DMS 273 (cell line): Measurements from ENCODE around the gene RXYLT1.

Source experiments
- DNase-seq: peaks from one replicate; lab custom pipeline; 2025; ENCODE audit not compliant: unreplicated experiment; lab: John Stamatoyannopoulos, UW

The RXYLT1 gene

DNA sequence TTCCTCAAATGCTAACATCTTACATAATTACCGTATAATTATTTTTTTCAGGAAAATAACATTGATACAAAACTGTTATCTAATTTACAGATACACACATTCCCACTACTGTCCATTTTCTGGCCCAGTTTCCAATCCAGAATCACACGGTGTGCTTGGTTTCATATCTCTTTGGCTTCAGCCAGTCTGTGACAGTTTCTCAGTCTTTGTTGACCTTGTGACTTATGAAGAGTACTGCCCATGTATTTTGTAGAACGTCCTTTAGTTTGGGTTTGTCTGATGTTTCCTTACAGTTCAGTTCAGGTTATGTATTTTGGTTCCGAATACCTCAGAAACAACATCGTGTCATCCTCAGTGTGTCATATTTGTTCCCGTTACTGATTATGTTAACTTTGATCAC, 16.2 kb downstream of the RXYLT1 start:
- no peak for DNase-seq

DNA sequence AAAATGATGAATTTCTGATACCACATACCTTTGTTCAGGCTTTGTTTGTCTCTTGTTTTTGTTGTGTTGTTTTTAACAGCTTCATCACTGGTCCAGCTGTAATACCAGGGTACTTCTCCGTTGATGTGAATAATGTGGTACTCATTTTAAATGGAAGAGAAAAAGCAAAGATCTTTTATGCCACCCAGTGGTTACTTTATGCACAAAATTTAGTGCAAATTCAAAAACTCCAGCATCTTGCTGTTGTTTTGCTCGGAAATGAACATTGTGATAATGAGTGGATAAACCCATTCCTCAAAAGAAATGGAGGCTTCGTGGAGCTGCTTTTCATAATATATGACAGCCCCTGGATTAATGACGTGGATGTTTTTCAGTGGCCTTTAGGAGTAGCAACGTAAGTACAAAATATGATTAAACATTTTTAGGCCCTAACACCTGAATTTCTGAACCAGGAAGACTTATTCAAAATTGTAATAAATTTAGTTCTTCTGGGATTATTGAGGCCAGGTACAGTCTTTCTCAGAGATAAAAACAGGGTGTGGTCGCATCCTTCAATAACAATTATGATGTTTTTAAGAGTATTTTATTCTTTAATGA, 22.4 kb downstream of the RXYLT1 start:
- DNase-seq: peak; percentile 34

DNA sequence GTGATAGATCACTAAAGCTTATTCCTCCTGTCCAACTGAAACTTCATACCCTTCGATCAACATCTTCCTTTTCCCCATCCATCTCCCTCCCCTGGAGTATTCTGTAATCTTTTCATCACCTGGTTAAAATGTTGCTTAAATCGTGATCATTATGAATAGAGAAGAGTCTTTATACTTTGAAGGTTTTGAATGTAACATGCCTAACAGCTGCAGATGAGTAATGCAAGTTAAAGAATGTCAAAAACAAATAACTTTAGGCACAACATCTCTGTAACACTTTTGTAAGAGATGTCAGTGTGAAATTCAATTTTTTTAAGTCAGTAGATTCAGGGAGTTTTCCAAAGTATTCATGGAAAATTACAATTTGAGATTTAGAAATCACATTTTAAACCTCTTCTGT, 25.0 kb downstream of the RXYLT1 start:
- DNase-seq: no peak

DNA sequence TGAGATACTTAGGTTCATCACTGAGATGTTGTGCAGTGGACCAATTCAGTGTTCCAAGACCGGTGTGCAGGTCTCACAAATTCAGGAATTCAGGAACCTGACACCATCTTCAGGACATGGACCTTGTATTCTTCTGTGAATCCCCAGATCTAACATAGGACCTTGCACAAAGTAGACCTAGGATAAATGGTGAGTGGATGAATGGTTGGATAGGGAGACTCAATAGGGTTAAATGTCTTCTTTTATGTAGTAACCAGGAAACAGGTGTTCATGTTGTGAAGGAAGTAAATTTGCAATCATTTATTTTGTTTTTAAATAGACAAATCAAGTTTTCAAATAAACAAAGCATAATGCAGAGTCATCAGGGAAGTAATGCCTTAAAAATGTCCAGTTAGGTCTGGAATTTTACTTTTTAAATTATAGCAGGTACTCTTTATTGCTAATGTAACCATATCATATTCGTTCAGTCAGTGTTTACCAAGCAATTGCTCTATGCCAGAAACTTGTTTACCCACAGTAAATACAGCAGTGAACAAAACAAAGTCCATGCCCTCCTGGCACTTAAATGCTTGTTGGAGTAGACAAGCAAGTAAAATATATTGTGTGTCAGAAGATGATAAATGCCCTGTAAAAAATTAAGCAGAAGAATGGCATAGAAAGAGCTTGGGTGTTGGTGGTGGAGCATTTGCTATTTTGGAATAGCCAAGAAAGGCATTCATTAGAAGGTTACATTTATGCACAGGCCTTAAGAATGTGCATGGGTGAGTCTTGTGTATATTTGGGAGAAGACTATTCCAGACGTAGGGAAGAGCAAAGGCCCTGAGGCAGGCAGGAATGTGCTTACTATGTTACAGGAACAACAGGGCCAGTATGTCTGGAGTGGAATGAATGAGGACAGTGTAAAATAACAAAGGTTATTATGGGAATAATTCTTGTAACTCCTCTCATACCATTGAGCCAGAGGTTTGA, 26.3 kb downstream of the RXYLT1 start:
- no peak for DNase-seq

DNA sequence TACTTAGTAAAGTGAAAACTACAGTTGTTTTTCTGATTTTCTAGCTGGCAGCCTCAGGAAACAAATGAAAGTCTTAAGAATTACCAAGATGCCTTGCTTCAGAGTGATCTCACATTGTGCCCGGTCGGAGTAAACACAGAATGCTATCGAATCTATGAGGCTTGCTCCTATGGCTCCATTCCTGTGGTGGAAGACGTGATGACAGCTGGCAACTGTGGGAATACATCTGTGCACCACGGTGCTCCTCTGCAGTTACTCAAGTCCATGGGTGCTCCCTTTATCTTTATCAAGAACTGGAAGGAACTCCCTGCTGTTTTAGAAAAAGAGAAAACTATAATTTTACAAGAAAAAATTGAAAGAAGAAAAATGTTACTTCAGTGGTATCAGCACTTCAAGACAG, 28.9 kb downstream of the RXYLT1 start:
- DNase-seq: no peak

DNA sequence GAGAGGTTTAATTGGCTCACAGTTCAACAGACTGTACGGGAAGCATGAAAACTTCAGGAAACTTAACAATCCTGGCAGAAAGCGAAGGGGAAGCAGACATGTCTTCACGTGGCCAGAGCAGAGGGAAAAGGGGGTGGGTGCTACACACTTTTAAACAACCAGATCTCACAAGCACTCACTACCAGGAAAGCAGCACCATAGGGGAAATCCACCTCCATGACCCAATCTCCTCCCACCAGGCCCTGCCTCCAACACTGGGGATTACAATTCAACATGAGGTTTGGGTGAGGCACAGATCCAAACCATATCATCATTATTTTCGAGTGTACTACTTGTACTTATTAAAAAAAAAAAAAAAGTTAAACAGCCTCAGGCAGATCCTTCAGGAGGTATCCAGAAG, 29.9 kb downstream of the RXYLT1 start:
- DNase-seq: no peak

DNA sequence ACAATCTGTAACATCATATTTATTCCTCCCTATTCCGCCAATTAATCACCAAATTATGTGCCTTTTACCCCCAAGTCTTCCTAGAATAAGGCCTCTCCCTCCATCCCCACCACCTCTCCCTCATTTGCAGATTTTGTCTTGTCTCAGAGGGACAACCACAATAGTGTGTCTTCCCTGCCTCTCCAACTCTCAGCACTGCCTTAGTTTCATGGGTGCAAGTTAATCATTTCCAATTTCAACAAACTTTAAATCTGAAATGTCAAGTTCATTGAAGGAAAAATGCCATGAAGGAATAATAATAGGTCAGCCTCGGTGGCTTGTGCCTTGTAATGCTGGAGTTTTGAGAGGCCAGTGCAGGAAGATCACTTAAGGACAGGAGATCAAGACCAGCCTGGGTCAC, 31.6 kb downstream of the RXYLT1 start:
- no peak for DNase-seq

DNA sequence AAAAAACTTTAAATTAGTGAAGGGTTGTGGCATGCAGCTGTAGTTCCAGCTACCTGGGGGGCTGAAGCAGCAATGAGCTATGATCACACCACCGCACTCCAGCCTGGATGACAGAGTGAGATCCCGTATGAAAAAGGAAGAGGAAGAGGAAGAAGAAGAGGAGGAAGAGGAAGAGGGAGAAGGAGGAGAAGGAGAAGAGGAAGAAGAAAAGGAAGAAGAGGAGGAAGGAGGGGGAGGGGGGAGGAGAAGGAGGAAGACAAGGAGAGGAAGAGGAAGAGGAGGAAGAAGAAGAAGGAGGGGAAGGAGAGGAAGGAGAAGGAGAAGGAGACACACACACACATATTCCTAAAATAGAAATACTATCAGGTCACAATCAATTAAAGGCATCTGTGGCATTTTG, 32.0 kb downstream of the RXYLT1 start:
- DNase-seq: no peak

DNA sequence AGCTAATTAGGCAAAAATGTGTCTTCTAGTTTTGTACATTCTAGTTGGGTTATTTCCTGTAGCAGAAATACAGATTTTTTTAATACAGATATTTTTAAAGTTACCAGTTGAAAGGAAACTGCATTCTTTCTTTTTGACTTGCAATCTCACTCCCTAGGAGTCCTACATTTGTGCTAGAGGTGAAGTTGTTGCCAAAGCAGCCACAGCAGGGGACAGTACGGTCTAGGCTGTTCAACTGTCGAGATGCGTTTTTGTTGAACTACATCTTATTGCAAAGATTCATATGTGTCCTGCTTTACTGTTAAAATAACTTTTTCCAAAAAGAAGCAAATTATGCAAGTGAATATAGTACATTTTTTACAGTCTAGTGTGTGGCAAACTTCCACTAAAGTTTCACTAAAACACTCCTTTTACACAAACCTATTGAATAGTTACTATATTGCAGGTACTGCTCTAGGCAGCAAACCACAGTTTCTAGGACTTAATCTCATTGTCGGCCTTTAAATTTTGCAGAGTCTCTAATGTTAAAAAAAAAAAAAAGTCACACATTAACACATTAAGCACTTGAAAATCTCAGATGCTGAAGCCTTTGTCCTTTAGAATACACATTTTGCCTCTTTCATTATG, 34.5 kb downstream of the RXYLT1 start:
- DNase-seq: no peak

DNA sequence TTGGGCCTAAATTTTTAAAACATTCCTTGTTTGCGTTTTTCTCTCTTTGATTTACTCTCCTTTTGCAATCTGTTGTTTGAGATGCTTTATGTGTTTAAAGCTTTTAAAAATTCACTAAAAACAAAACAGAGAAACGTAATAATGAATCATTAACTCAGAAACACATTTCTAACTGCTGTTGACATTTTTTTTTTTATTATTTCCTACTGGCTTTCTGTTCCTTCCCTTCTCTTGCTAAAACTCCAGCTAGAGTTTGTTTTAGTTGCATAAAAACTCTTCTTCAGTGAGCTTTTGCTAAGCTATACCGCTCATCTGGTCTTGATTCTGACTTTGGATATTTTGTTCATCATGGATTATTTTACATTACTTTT, 35.8 kb downstream of the RXYLT1 start:
- DNase-seq: no peak

DNA sequence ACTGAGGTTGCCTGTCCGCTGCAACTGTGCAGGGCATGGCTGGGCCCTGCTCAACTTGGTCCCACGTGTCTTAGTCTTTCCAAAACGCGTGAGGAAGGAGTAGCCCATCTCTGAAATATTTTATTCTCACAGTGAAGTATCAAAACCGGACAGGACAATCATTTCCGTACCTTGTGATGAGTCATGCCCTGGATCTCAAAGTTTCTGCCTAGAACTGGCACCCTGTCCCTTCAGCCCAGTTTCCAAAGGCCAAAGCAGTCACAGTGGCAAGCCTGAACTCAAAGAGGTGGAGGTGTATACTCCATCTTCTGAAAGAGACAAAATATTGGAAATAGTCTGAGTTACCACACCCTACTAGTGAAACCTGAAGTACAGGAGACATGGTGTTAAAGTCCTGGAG, 36.3 kb downstream of the RXYLT1 start:
- no peak for DNase-seq

DNA sequence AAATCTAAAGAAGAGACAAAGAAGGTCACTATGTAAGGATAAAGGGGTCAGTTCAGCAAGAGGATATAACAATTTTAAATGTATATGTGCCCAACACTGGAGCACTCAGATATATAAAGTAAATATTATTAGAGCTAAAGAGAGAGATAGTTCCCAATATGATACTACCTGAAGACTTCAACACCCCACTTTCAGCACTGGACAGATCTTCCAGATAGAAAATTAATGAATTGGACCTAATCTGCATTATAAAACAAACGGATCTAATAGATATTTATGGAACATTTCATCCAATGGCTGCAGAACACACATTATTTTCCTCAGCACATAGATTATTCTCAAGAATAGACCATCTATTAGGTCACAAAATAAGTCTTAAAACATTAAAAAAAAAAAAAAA, 40.7 kb downstream of the RXYLT1 start:
- no peak for DNase-seq

DNA sequence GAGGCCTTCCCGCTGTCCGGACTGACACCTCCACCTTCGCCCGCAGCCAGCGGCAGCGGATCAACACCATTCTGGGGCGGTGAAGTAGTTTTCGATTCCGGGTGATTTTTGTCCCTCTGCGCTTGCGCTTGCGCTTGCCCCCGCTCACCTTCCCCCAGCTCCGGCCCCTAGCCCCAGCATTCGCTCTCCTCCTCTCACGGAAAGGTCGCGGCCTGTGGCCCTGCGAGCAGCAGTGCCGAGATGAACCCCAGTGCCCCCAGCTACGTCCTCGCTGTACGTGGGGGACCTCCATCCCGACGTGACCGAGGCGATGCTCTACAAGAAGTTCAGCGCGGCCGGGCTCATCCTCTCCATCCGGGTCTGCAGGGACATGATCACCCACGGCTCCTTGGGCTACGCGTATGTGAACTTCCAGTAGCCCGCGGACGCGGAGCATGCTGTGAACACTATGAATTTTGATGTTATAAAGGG, 42.1 kb downstream of the RXYLT1 start:
- DNase-seq: no peak

DNA sequence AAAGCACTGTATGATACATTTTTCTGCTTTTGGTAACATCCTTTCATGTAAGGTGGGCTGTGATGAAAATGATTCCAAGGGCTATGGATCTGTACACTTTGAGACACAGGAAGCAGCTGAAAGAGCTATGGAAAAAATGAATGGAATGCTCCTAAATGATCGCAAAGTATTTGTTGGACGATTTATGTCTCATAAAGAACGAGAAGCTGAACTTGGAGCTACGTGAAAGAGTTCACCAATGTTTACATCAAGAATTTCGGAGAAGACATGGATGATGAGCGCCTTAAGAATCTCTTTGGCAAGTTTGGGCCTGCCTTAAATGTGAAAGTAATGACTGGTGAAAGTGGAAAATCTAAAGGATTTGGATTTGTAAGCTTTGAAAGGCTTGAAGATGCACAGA, 42.6 kb downstream of the RXYLT1 start:
- no peak for DNase-seq

DNA sequence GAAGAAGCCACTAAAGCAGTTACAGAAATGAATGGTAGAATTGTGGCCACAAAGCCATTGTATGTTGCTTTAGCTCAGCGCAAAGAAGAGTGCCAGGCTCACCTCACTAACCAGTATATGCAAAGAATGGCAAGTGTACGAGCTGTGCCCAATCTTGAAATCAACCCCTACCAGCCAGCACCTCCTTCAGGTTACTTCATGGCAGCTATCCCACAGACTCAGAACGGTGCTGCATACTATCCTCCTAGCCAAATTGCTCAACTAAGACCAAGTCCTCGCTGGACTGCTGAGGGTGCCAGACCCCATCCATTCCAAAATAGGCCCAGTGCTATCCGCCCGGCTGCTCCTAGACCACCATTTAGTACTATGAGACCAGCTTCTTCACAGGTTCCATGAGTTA, 43.3 kb downstream of the RXYLT1 start:
- DNase-seq: no peak

DNA sequence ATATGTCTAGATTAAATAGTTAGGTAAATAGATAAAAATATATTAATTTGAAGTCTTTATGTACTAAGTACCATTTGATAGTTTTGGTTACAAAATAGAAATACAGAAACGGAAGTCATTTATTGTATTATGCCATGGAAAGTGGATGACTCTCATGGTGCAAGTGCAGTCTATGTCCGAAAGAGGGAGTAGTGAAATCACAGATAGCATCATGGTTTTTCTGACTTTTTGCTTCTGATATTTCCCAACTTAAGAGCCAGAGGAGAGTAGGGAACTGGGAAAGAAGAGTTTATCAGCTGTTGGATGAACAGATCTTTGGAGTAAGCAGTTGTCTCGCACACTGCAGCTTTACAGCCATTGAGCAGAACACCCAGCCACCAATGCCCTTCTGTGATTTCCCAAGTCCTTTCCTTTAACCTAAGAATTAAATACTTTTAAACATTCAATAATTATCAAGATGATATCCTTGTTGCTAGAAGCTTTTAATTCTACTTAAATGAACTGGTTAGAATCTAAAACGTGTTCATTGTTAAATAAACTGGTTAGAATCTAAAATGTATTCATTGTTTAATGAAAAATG, 46.4 kb downstream of the RXYLT1 start:
- peak; percentile 60 for DNase-seq

DNA sequence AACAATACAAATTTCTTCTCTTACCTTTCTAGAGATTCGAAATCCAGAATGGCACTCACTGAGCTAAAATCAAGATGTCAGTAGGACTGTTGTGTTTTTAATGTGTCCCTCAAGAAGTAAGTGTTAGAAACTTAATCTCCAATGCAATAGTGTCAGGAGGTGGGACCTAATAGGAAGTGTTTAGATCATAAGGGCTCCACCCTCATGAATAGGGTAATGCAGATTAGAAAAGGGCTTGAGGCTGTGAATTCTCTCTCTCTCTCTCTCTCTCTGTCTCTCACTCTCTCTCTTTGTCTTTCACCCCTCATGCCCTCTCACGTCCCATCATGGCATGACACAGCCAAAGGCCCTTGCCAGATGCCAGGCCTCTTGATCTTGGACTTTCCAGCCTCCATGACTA, 49.2 kb downstream of the RXYLT1 start:
- DNase-seq: no peak

DNA sequence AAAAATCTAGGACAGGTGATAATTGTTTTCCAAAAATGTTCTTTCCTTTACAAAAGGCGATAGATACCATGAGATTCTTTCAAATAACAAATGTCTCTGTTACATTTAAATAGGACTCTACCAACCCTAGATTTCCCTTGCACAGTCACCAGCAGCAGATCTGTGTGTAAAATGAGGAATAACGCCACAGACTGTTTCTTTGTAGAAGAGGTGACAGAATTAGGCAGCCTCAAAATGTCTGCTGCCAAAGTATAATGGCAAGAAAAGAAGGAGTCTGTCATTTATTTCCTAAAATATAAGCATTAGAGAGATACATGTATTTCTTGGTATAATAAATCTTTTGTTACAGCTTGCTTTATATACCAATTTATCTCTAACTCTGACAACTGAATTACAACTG, 56.3 kb downstream of the RXYLT1 start:
- DNase-seq: no peak

DNA sequence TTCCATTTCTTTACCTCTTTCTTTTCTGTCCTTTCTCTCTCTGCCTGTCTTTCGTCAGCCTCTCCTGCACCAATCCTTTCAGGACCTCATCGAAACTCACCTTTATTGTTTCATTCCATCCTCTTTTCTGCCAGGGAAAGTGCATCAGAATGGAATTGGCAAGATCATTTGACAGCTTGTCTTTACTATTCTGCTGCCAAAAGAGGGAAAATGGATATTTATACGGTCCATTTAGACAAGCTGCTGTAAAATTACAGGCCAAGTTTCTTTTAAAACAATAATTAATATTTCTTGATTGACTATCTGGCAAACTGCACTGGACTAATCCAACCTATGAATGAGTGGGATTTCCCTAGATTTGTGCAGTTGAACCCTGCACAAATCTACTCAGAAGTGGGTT, 57.2 kb downstream of the RXYLT1 start:
- no peak for DNase-seq

DNA sequence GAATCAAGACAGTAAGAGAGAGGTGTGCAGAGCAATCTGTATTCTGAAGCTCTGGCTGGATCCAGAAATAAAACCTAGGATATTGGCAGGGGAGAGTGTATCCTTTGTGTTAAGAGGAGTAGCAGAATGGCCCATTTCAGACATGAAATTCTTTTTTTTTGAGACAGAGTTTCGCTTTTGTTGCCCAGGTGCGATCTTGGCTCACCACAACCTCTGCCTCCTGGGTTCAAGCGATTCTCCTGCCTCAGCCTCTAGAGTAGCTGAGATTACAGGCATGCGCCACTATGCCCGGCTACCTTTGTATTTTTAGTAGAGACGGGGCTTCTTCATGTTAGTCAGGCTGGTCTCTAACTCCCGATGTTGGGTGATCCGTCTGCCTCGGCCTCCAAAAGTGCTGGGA, 58.7 kb downstream of the RXYLT1 start:
- no peak for DNase-seq

DNA sequence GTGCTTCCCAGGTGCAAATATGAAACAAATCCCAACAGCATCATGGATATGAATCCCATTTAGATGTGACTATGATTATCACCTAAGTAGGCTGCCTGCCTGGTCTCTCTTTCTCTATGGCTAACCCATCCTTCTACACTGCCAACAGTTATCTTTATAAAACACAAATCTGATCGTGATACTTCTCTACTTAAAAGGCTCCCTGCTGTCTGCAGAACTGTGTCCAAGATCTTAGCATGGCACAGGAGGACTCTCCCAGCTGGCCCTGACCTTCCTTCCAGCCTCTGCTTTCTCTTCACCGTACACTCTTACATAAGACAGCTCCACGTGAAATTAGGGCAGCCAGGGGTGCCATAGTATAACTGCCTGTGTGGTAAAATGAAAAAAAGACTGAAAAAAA, 61.3 kb downstream of the RXYLT1 start:
- DNase-seq: no peak

DNA sequence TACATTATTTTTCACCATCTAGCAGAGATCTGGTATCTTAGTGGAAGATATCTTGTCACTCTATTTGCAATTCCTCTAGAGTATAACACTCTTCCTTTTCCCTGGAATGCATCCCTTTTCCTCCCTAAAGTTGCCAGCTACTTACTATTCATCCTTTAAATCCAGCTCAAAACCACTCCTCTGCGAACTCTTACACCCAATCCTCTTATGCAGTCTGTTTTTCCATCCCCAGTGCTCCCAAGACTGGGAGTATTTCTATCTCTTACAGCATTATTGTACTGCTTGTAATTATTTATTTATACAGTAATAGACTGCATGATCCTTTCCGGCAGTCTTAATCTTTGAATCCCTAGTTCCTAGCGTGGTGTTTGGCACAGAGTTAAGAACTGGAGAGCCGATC, 61.9 kb downstream of the RXYLT1 start:
- peak; percentile 4 for DNase-seq
